Adrenal gland (tissue), 12 donors: ENCODE results near the gene FBXL17. TPM values are rescaled to one million over a fixed set of nuclear protein-coding genes. Genes with fewer than 3 reads are reported as not detected.

Experiments used
- DNase-seq, 7 donors: peaks; one replicate each; pipeline ENCODE4 v3.0.0-alpha.2; 2019 to 2020
- H3K27ac ChIP-seq, 5 donors: fragments of 200-600 bp; sonication (generic) in 4 of 5; 1 replicate in 3 of 5; 2 replicates in 2 of 5; pipeline versions ENCODE4 v1.5.1 to v1.8.0; 2016 to 2020; ENCODE audit warnings: mild to moderate bottlenecking in 1 of 5
- H3K27me3 ChIP-seq: fragments of 200-600 bp; 2 replicates; pipeline ENCODE4 v1.8.0; 2021
- H3K36me3 ChIP-seq, 2 donors: fragments of 200-600 bp; replicated peaks in 1 of 2; 1 replicate in 1 of 2; 2 replicates in 1 of 2; pipeline versions ENCODE4 v1.5.1 to v1.8.0; 2018 to 2022
- H3K4me1 ChIP-seq, 2 donors: fragments of 200-600 bp; replicated peaks in 1 of 2; 1 replicate in 1 of 2; 2 replicates in 1 of 2; pipeline versions ENCODE4 v1.5.1 to v1.8.0; 2018 to 2021
- H3K4me3 ChIP-seq, 4 donors: fragments of 200-600 bp; sonication (generic) in 3 of 4; one replicate each; pipeline ENCODE4 v1.5.1; 2016 to 2018
- H3K9me3 ChIP-seq, 3 donors: fragments of 200-600 bp; sonication (generic) in 1 of 3; replicated peaks in 1 of 3; 1 replicate in 2 of 3; 2 replicates in 1 of 3; pipeline versions ENCODE4 v1.5.1 to v1.8.0; 2016 to 2021
- POLR2A ChIP-seq, 2 donors: fragments of 450-650 bp; IDR thresholded peaks; one replicate each; pipeline ENCODE4 v1.6.1; 2017; ENCODE audit warnings: antibody characterized with exemption in 2 of 2, mild to moderate bottlenecking in 2 of 2, moderate library complexity in 1 of 2
- WGBS, 4 donors: extraction: QIAGEN DNeasy Blood & Tissue Kit in 2 of 4; methylation state at CpG; one replicate each; pipeline versions ENCODE4 v1.1.5 to v1.1.7; 2013 to 2017; 5-methylcytosine and 5-hydroxymethylcytosine counted together
- intact Hi-C, 2 donors: fragments of 100-400 bp; cut with DNase I; formaldehyde crosslinking; loops; one replicate each; pipeline versions ENCODE4 v1.14.1 to v1.15.0; 2022 to 2023
- polyA plus RNA-seq, 3 donors: library from polyadenylated mRNA; stranded (reverse); fragments of 200-250 nt in 2 of 3; fragments of 350-450 nt in 1 of 3; fragmentation: Illumina TruSeq in 1 of 3; extraction: RNeasy Lipid Tissue Mini Kit (QIAGEN cat#74804) in 1 of 3; gene quantifications; one replicate each; pipeline ENCODE4 v1.2.3, GENCODE V29; 2013 to 2014
- total RNA-seq, 9 donors: library from RNA; depleted of rRNA in 4 of 9; stranded (reverse); fragments of >200 nt in 4 of 9; fragments of 120-200 nt in 1 of 9; fragmentation: NEBNext Ultra II Directional in 1 of 9; extraction: Animal tissue kit (Norgen Biotek cat#: 25700) in 1 of 9; gene quantifications; one replicate each; pipeline versions ENCODE4 v1.1.0 to v1.2.4, GENCODE V29; 2013 to 2023
- TF ChIP-seq, protein P1 (sequence below), 6 experiments: fragments of 450-650 bp in 4 of 6; fragments of 200-600 bp in 2 of 6; sonication (generic) in 1 of 6; IDR thresholded peaks; 1 replicate in 5 of 6; 2 replicates in 1 of 6; pipeline versions ENCODE4 v1.5.1 to v1.8.0; 2016 to 2021; ENCODE audit warnings: antibody characterized with exemption in 6 of 6, mild to moderate bottlenecking in 2 of 6, moderate library complexity in 1 of 6
- donor health status: healthy with polysubstance abuse.
- donor health status: Bipolar disorder and iron deficiency.
- donor health status: DM: yes; HTN: yes; CAD: no.
- donor health status: DM: no; HTN: no; CAD: no.
- donor health status: DM: no; HTN: no; CAD: no.
- donor health status: DM: yes; HTN: yes; CAD: no.

The FBXL17 gene
- total and polyA plus RNA-seq, 12 donors: 4.4 to 29.4 (median 21.3) TPM

DNA sequence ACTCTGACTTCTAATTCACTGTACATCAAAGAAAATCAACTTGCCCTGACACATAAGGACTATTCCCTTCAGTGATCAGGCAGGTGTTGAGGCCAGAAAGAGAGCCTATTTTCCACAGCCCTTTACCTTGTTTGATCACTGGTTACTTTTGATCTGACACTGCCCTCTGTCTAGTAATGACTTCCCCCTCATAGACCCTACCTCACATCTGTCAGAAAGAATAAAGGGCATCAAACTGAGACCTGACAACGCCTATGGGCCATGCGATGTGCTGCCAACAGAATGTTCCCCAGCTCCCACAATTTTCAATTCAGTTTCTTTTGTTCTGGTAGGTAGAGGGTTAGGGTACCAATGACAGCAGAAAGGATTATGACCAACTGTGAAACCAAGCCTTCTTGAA lies 47.7 kb downstream of the FBXL17 start:
- H3K9me3 ChIP-seq: no peaks in the 10 kb centered on the region
- H3K36me3 ChIP-seq: no peaks in the 10 kb centered on the region
- H3K4me3 ChIP-seq: no peak overlapping the region
- 95 to 100% (median 96%) methylated on average over 2 of the region's 2 CpGs for WGBS, 4 donors
- no peak for DNase-seq
- intact Hi-C loops: no loop called here
- TF ChIP-seq, protein P1, sequence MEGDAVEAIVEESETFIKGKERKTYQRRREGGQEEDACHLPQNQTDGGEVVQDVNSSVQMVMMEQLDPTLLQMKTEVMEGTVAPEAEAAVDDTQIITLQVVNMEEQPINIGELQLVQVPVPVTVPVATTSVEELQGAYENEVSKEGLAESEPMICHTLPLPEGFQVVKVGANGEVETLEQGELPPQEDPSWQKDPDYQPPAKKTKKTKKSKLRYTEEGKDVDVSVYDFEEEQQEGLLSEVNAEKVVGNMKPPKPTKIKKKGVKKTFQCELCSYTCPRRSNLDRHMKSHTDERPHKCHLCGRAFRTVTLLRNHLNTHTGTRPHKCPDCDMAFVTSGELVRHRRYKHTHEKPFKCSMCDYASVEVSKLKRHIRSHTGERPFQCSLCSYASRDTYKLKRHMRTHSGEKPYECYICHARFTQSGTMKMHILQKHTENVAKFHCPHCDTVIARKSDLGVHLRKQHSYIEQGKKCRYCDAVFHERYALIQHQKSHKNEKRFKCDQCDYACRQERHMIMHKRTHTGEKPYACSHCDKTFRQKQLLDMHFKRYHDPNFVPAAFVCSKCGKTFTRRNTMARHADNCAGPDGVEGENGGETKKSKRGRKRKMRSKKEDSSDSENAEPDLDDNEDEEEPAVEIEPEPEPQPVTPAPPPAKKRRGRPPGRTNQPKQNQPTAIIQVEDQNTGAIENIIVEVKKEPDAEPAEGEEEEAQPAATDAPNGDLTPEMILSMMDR (IDR thresholded peaks at IDR 0.05): no peak
- TF ChIP-seq POLR2A (IDR thresholded peaks at IDR 0.05): no peak
- H3K27ac ChIP-seq: no peak overlapping the region
- no peaks in the 10 kb centered on the region for H3K4me1 ChIP-seq
- no peaks in the 10 kb centered on the region for H3K27me3 ChIP-seq

DNA sequence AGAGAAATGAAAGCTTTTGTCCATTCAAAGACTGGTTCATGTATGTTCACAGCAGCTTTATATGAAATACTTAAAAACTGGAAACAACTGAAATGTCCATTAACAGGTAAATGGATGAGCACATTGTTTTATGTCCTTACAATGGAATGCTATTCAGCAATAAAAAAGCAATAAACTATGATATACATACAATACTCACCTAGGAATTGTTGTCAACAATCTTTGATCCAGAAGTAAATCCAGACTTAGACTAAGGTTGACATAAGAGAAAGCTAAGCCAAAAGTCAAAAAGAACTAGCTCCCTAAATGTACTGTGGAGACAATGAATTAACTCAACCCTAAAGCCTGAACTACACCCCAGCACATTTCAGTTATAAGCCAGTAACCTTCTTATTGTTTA lies 54.9 kb downstream of the FBXL17 start:
- H3K4me1 ChIP-seq: no peaks in the 10 kb centered on the region
- DNase-seq: no peak
- intact Hi-C loops: no loop called here
- no peak overlapping the region for H3K27ac ChIP-seq
- no peak overlapping the region for H3K4me3 ChIP-seq
- no peaks in the 10 kb centered on the region for H3K36me3 ChIP-seq
- H3K27me3 ChIP-seq: no peaks in the 10 kb centered on the region
- H3K9me3 ChIP-seq: no peaks in the 10 kb centered on the region
- TF ChIP-seq, protein P1 (IDR thresholded peaks at IDR 0.05): no peak
- TF ChIP-seq POLR2A (IDR thresholded peaks at IDR 0.05): no peak

GRCh38 chr5:108324886-108325285 lies 57.0 kb downstream of the FBXL17 start:
- no peak overlapping the region for H3K27ac ChIP-seq
- no peak for TF ChIP-seq POLR2A (IDR thresholded peaks at IDR 0.05)
- TF ChIP-seq, protein P1 (IDR thresholded peaks at IDR 0.05): no peak
- H3K4me3 ChIP-seq: no peak overlapping the region
- no peak for DNase-seq
- no peaks in the 10 kb centered on the region for H3K36me3 ChIP-seq
- 94 to 98% (median 95%) methylated on average over 4 of the region's 4 CpGs for WGBS, 4 donors
- H3K27me3 ChIP-seq: no peaks in the 10 kb centered on the region
- H3K9me3 ChIP-seq: no peaks in the 10 kb centered on the region
- intact Hi-C loops: no loop called here
- peaks cover 0 to 1% of the 10 kb centered on the region in 2 donors for H3K4me1 ChIP-seq

GRCh38 chr5:108321341-108321740 lies 60.6 kb downstream of the FBXL17 start:
- intact Hi-C loops: no loop called here
- H3K4me3 ChIP-seq: no peak overlapping the region
- H3K9me3 ChIP-seq: no peaks in the 10 kb centered on the region
- no peaks in the 10 kb centered on the region for H3K36me3 ChIP-seq
- H3K27me3 ChIP-seq: no peaks in the 10 kb centered on the region
- DNase-seq: no peak
- 83 to 94% (median 92%) methylated on average over 1 of the region's 1 CpG for WGBS, 4 donors
- no peak overlapping the region for H3K27ac ChIP-seq
- H3K4me1 ChIP-seq: peaks cover 0 to 15% of the 10 kb centered on the region in 2 donors
- TF ChIP-seq, protein P1 (IDR thresholded peaks at IDR 0.05): no peak
- TF ChIP-seq POLR2A (IDR thresholded peaks at IDR 0.05): no peak
